DLD1 (cell line): Measurements from ENCODE around the gene CSF2RB.

ENCODE experiments used
- in situ Hi-C: cut with HindIII; loops from 2 replicates; pipeline ENCODE4 v1.10.0; 2017; ENCODE audit warnings: low sequenced_read_pairs

CSF2RB gene

DNA sequence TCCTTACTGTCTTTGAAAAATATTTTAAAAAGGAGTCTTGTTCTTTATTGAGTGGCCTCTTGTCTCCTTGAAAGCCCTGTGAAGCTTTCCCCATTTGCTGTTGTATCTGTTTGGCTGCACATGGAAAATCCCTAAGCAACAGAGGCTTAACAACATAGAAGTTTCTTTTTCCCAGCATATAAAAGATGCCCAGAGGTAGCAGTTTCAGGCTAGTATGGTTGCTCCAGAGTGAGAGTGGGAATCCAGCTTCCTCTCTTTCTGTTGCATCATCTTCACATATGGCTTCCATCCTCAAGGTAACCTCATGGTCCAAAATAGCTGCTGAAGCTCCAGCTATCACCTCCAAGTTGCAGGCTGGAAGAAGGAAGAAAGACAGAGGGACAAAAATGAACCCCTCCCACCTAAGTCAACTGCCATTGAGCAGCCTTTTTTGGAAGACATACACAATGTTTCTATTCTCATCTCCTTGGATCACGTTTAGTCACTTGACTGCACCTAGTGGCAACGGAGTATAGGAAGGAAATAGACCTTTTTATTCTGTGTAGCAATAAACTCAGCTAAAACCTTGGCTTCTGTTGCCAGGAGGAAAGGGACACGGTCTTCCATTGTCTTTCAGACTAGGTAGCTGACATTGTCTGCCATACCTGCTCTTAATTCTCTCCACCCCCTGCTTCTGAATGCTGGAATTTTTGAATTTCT, 5.3 kb downstream of the CSF2RB start:
- in situ Hi-C loops: no loop called here

DNA sequence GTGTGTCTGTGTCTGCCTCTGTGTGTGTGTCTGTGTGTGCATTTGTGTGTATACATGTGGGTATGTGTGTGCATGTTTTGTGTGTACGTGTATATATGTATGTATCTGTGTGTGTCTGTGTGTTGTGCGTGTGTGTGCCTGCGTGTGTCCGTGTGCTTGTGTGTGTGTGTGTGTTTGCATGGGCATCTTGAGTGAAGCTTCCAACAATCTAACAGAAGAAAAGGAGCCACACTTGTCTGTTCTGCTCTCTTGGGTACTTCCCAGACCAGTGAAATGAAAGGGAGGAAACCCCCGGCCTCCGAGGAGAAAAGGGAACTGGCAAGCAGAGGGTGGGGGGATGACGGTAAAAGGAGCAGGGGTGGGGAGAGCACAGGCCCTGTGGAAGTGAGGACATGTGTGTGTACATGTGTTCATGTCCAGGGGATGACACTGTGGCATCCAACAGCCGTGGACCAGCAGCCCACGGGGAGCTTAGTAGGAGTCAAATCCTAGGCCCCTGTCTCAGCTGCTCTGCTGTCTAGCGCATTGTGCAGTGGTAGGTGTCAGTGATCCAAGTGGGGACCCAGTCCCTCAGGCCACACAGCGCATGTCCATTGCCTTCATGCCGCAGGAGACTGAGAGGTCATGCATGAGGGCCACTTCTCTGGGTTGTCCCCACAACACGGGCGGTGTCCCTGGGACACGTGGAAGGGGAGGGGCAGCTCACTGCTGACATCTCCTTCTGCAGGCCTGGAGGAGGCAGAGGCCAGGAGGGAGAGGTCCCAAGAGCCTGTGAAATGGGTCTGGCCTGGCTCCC, 8.1 kb downstream of the CSF2RB start:
- in situ Hi-C loops: no loop called here

DNA sequence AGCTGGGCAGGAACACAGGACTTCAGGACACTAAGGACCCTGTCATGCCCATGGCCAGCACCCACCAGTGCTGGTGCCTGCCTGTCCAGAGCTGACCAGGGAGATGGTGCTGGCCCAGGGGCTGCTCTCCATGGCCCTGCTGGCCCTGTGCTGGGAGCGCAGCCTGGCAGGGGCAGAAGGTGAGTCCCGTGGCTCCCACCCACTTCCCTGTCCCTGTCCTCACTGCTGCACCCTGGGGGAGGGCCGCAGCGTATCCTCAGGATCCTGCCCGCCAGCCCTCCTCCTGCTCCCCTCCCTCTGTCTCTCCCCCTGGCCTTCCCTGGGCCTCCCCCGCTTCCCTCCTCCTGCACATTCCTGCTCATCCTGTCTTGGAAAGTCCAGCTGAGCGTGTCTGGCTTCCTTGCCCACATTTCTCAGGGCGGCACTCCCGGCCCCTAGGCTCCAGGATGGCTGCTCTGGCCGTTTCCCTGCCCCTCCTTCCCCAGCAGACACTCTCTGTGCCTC, 8.7 kb downstream of the CSF2RB start:
- in situ Hi-C loops: no loop called here

DNA sequence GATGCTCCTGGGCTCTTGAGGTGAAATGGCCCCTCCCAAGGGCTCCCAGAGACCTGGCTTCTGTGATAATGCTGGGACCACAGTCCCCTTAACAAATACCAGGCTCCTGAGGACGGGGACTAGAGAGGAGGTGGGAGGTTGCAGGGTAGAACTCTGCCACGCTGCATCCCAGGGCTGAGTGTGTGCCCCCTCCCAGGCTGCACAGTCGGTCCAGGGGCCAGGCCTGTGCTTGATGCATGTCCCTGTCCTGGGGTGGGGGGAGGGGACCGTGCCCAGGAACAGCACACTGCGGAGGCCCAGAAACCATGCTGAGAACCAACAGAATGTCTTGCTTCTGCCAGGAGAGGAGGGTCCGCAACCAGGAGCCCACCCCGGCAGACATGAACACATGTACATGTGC, 9.3 kb downstream of the CSF2RB start:
- in situ Hi-C loops: no loop called here

DNA sequence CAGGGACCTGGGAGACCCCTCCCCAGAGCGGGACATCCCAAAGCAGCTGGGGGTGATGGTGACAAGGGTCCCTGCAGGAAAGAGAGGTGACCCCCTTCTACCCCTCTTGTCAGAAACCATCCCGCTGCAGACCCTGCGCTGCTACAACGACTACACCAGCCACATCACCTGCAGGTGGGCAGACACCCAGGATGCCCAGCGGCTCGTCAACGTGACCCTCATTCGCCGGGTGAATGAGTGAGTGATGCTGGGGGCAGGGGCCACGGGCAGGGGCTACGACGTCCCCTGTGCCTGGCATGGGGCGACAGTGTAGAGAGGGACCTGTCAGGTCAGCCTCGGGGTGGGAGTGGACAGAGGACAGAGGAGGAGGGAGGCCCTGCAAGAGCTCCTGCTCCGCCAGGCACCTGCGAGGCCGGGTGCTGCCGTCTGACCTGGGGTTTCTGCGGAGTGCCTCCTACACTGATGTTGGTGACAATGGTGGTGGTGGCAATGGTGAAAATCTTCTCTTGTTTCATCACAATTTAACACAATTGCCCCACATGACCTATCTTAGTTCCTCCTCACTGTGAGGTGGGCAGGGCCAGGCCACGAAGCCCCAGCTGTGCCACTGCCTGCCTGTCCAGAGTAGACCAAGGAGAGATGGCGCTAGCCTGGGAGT, 9.8 kb downstream of the CSF2RB start:
- in situ Hi-C loops: no loop called here

DNA sequence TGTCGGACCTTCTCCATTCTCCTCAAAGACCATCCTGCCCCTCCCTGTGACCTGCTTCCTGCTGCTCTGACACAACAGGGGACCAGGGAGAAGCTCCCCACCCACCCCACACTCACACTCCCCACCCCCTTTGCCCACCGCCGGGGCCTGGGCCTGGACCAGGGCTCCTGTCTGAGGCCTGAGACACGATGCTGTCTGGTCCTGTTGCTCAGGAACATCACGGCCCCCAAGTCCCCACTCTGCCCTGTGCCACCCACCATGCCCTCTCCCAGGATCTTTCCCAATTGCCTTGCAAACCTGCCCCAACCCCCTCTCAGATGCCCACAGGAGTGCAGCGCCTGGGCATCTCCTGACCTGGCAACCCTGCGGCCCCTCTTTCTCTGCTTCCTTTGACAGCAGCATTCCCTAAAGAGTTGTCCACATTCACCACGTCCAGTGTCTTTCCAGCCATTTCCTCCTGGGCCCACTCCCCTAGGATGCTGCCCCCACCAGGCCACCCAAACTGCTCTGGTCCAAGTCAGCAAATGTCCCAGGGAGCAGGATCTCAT, 10.8 kb downstream of the CSF2RB start:
- in situ Hi-C loops: no loop called here

DNA sequence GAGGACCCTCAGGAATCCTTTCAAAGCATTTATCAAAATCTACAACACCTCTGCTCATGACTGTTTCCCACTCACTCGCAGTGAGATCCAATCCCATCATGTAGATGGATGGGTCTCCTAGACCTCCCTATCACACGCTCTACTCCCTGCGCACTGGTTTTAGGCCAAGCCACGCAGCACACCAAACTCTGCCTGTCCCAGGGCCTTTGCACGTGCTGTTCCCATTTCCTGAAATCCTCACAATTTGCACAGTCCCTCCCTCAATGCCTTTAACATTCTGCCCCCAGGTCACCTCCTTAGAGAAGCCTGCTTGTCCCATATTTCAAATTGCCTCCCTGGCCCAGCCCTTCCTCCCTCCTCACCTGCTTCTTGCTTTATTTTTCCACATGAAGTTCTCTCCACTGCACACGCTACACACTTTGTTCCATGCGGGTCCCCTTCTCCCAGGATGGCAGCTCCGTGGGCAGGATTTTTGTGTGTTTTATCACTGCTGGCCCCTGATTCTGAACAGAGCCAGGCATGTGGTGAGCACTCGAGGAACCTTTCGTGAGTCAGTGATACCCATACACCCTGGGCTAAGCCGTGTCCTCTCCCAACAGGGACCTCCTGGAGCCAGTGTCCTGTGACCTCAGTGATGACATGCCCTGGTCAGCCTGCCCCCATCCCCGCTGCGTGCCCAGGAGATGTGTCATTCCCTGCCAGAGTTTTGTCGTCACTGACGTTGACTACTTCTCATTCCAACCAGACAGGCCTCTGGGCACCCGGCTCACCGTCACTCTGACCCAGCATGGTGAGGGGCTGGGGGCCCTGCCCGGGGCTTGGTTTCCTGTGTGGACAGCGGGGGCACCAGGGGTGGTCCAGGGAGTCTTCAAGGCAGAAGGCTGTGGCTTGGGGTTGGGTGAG, 12.2 kb downstream of the CSF2RB start:
- in situ Hi-C loops: no loop called here

DNA sequence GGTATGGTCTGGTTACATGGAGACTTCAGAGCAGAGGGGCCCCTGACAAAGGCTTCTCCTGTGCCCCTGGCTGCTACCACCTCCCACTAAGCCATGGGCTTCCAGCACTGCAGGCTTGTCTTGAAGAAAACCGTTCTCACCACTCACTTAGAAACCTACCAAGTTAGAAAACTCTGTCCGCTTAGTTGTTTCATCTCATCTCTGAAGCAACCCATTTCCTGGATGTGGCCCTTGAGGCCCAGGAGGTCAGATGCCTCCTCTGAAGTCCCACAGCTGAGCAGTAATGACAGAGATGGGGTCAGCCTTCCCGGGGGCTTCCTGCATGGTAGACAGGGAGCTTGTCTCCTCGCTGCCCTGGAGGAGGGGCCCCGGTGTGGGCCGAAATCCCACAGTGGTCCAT, 12.9 kb downstream of the CSF2RB start:
- in situ Hi-C loops: no loop called here

DNA sequence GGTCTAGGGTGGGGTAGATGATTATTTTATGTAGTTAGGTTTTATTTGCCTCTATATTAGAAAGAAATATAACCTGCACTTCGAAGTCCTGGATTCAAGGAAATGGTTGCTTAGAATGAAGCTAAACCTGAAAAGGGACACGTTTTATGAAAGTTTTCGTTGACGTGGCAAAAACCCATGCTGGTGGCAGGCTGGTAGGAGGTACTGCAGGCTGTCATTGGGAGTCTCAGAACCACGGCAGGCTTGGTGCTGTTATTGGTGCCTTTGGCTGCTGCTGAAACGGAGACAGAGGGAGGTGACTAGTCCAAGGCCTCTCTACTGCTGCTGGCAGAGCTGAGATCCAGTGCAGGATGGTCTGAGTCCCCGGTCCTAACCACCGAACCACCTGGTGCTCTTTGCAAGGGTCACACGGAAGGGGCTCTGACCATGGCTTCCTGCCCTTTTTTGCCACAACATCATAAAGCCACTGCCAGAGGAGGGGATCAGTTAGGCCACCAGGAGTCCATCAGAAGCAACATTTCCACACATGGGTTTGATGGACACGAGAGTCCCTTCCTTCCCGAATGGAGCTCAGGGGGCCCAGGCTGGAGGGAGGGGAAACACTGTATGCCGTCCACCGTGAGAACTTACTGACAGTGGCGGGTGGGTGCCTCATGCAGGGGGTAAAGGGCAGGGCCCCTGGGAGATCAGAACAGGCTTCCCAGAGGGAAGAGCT, 13.4 kb downstream of the CSF2RB start:
- in situ Hi-C loops: no loop called here

DNA sequence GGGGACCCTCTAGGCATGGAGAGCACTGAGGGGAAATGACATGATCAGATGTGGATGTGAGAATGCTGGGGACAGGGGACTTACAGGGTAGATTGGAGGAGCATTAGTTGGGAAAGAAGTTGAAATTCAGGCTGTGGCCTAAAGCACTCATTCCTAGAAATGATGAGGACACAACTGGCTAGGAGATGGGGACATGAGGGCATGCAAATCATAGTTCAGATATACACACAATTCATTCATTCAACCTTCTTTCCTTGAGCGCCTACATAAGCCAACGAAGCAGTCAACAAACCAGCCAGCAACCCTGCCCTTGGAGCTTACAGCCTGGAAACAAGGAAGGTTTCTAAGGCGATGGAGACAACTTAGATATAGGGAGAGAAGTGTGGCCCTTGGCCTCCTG, 14.2 kb downstream of the CSF2RB start:
- in situ Hi-C loops: no loop called here

DNA sequence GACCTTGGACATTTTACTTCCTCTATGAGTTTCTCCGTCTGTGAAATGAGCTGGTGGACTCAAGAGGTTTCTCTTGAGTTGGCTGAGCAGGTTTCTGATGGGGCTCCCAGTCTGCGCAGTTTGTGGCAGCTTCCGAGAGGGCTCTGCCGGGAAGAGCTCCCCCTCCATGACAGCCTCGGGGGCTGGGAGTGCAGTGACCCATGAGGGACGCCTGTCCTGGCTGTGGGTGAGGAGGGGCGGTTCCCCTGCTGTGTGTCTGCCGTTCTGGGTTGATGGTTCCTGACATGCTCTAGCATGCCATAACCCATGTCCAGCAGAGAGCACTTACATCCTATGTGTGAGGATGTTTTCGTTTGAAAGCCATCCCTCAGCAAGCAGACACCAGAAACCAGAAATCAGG, 14.8 kb downstream of the CSF2RB start:
- in situ Hi-C loops: no loop called here

DNA sequence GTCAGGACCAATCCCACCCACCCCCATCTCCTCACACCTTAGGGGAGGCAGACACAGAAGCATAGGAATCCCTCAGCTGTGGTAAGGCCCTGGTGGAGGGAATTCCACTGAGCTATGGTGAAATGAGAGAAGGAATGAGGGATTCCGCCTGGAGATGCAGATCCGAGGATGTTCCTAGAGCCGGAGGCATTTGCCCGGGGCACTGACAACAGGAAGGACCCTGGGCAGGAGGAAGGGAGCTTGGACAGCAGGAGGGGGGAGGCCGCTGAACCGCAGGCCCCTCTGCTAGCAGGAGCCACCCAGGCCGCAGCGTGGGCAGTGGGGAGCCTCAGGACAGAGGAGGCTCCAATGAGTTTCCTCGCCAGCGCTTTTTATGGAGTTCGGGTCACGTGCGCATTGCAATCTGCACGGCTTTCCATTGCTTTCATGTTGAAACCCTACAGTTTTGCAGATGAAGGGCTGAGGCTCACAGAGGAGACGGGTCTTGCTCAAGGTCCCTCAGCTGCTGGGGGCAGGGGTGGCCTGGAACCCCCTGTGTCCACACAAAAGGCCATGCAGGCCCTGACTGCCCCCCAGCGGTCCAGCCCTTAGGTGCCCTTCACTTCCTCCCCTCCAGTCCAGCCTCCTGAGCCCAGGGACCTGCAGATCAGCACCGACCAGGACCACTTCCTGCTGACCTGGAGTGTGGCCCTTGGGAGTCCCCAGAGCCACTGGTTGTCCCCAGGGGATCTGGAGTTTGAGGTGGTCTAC, 15.5 kb downstream of the CSF2RB start:
- in situ Hi-C loops: no loop called here

DNA sequence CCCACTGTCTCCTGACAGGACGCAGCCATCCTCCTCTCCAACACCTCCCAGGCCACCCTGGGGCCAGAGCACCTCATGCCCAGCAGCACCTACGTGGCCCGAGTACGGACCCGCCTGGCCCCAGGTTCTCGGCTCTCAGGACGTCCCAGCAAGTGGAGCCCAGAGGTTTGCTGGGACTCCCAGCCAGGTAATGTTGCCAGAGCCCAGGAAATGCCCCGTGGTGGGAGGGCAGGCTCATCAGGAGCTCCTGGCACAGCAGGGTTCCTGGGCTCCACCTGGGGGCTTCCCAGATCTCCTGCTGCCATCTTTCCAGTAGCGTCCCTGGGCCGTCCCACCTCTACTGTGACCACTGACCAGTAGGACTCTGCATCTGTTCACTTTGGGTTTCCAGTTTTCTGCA, 16.2 kb downstream of the CSF2RB start:
- in situ Hi-C loops: no loop called here

DNA sequence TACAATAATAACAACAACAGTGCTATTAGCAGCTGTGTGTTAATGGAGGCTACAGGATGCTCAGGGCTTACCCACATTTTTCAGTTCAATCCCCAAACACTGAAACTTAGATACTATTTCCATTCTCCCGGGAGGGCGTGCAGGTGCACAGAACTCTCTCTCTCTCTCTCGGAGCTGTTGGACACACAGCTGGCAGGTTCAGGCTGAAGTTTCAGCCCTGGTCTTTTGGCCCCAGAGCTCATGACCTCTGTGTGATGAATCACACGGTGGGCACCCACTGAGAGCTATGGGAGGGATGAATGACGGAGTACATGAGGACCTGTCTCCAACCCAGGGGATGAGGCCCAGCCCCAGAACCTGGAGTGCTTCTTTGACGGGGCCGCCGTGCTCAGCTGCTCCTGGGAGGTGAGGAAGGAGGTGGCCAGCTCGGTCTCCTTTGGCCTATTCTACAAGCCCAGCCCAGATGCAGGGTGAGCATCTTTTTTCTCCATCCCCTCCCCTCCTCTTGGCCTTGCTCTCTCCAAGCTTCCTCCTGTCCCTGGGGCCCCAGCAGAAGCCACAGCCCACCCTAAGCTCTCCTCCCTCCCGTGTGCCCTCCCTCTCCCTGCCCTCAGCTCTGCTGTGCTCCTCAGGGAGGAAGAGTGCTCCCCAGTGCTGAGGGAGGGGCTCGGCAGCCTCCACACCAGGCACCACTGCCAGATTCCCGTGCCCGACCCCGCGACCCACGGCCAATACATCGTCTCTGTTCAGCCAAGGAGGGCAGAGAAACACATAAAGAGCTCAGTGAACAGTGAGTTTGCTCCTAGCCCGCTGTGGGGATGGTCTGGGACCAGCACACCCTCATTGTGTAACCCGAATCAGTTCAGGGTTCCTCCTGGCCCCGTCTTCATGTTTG, 16.9 kb downstream of the CSF2RB start:
- in situ Hi-C loops: no loop called here

DNA sequence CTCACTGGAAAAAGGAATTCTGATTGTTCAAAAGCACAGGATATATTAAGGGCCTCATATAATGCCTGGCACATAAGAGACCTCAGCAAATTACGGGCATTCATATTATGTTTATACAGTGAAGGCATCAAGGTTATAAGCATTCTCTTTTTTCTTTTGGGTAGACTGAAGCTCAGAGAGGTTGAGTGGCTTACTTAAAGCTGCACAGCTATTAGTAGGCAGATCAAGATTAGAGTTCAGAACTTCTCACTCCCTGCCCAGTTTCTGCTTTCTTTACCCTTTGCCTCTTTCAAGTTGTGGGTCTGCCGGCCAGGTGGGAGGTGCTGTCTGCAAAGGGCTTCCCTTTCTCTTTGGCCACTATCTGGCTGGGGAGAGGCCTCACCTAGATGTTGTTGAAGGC, 18.0 kb downstream of the CSF2RB start:
- in situ Hi-C loops: no loop called here

DNA sequence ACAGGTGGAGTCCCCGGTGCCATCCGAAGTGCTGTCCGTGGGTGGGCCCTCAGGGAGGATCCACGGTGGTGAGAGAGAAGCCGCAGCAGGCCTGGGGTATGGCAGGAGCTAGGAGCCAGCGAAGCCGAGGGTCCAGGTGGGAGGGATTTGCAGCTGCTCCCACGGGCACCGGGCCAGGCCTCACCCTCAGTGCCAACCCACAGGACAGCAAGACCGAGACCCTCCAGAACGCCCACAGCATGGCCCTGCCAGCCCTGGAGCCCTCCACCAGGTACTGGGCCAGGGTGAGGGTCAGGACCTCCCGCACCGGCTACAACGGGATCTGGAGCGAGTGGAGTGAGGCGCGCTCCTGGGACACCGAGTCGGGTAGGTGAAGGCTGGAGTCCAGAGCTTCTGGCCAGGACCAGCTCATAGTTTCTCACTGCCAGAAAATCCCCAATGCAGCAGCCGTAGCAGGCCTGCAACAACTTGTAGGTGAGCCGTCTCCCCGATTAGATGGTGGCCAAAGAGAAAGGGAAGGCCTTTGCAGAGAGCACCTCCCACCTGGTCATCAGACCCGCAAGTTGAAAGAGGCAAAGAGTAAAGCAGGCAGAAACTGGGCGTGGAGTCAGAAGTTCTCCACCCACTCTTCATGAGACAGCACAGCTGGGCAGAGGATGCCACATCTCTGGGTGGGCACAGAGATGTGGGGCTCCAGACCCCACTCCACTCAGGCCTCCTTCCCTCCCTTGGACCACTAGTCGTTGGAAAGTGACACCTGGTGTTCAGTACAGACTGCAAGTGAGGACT, 20.4 kb downstream of the CSF2RB start:
- in situ Hi-C loops: no loop called here
